ENCODE measurements around the gene MAOB. TPM values are rescaled to one million over a fixed set of nuclear protein-coding genes. Genes with fewer than 3 reads are reported as not detected.
A peak's percentile ranks its signal among the peaks of the same experiment; 100 is the strongest.

Gene MAOB
- total and polyA plus RNA-seq, 2 experiments from 2014 or later, result 1.2 to 2.6 TPM

DNA sequence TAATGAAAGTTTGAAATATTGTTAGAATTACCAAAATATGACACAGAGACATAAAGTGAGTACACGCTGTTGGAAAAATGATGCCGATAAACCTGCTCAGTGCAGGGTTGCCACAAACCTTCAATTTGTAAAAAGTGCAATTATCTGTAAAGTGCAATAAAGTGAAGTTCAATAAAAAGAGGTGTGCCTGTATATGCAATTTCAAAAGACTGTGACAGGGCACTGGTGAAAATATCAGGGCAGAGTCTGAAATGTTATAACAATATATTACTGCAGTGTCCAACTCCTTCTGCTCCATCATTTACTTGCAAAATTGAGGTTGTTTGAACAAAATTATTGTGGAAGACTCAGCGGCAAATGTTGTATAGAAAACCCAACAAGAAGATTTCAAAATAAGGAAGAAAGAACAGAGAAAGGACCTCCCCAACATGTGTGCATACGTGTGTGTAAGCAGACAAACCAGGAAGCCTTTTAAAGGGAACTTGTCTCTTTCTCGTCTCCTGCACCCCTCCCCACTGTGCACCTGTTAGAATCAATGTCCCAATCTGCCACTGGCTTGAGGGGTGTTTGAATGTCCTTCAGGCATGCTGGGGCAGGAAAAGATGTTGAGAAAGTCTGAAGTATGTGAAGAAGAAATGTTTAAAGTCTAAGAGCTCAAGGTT is 96.2 kb downstream of the MAOB start:
- TF ChIP-seq, protein P1, sequence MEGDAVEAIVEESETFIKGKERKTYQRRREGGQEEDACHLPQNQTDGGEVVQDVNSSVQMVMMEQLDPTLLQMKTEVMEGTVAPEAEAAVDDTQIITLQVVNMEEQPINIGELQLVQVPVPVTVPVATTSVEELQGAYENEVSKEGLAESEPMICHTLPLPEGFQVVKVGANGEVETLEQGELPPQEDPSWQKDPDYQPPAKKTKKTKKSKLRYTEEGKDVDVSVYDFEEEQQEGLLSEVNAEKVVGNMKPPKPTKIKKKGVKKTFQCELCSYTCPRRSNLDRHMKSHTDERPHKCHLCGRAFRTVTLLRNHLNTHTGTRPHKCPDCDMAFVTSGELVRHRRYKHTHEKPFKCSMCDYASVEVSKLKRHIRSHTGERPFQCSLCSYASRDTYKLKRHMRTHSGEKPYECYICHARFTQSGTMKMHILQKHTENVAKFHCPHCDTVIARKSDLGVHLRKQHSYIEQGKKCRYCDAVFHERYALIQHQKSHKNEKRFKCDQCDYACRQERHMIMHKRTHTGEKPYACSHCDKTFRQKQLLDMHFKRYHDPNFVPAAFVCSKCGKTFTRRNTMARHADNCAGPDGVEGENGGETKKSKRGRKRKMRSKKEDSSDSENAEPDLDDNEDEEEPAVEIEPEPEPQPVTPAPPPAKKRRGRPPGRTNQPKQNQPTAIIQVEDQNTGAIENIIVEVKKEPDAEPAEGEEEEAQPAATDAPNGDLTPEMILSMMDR (IDR thresholded peaks at IDR 0.05; ENCODE audit: low read depth, low read length), result no peak
- no peaks in the 10 kb centered on the region for H3K27me3 ChIP-seq
- no peak overlapping the region for H3K27ac ChIP-seq
- no peak overlapping the region for H3K4me3 ChIP-seq
- no peaks in the 10 kb centered on the region for H3K4me1 ChIP-seq (ENCODE audit: low read depth)
- no peaks in the 10 kb centered on the region for H3K9me3 ChIP-seq (ENCODE audit: low read depth)
- no peak for DNase-seq (ENCODE audit: low read depth in 1 of 2, low spot score in 1 of 2)
- H3K36me3 ChIP-seq, result no peaks in the 10 kb centered on the region

DNA sequence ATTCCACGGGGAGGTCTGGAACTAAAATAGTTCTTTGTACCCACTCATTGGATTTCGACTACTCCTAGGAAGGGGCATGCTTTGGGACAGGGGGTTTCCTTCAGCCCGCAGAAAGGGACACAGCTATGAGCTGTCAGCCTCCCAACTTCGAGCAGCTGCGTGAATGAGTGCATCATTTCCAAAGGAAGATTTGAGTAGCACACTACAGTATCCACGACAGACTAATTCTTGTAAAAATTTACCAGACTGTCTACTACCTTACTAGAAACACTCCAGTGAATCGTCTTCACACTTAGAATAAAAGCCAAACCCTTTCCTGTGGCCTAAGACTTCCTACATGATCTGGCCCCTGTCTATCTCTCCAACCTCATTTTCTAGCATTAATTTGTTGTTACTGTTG is 124.2 kb downstream of the MAOB start:
- H3K4me3 ChIP-seq, result no peak overlapping the region
- no peaks in the 10 kb centered on the region for H3K27me3 ChIP-seq
- no peaks in the 10 kb centered on the region for H3K9me3 ChIP-seq (ENCODE audit: low read depth)
- TF ChIP-seq, protein P1 (IDR thresholded peaks at IDR 0.05; ENCODE audit: low read depth, low read length), result no peak
- H3K27ac ChIP-seq, result no peak overlapping the region
- no peaks in the 10 kb centered on the region for H3K4me1 ChIP-seq (ENCODE audit: low read depth)
- DNase-seq (ENCODE audit: low read depth in 1 of 2, low spot score in 1 of 2), result no peak
- no peaks in the 10 kb centered on the region for H3K36me3 ChIP-seq

DNA sequence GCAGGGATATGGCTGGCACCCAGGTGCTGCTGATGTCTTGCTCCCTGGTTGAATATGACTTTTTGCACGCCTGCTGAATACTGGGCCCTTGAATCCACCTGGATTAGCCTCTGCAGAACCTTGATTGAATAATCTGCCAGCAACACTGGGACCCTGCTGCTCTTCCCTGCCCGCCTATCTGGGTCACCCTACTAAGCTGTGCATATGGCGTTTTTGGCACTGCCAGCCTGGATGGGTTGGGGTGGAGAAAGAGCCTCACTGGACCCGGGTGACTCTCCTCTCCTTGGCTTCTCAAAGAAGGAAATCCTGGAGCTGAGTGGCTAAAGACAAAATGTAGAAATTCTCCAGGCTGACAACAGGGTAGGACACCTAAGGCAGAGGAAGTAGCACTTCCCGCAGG is 126.2 kb downstream of the MAOB start:
- Histone ChIP-seq H3K4me3 (no peak overlapping the region), H3K9me3 (ENCODE audit: low read depth) (no peaks in the 10 kb centered on the region), H3K4me1 (ENCODE audit: low read depth) (no peaks in the 10 kb centered on the region), H3K27ac (no peak overlapping the region), H3K36me3 (no peaks in the 10 kb centered on the region), H3K27me3 (no peaks in the 10 kb centered on the region)
- DNase-seq (ENCODE audit: low read depth in 1 of 2, low spot score in 1 of 2), result no peak
- TF ChIP-seq, protein P1 (IDR thresholded peaks at IDR 0.05; ENCODE audit: low read depth, low read length), result no peak

DNA sequence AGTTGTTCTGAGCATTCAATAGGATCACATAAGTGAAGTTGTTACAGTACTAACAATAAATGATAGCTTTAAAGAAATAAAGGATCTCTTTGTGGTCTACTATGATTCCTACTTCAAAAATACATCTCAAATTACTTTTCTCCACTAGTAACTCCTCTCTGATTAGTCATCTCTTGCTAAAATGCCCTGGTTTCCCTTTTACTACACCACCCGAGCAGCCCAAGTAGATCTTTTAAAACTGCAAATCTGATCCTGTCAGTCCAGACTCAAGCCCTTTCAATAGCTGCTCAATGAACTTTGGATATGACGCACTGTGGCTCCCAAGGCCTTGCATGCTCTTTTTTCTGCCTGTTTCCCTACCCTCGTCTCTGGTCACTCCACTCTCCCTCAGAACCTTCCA is 128.6 kb downstream of the MAOB start:
- H3K27ac ChIP-seq, result no peak overlapping the region
- no peak overlapping the region for H3K4me3 ChIP-seq
- no peak for DNase-seq (ENCODE audit: low read depth in 1 of 2, low spot score in 1 of 2)
- no peaks in the 10 kb centered on the region for H3K36me3 ChIP-seq
- TF ChIP-seq, protein P1 (IDR thresholded peaks at IDR 0.05; ENCODE audit: low read depth, low read length), result no peak
- H3K27me3 ChIP-seq, result no peaks in the 10 kb centered on the region
- no peaks in the 10 kb centered on the region for H3K9me3 ChIP-seq (ENCODE audit: low read depth)
- no peaks in the 10 kb centered on the region for H3K4me1 ChIP-seq (ENCODE audit: low read depth)

DNA sequence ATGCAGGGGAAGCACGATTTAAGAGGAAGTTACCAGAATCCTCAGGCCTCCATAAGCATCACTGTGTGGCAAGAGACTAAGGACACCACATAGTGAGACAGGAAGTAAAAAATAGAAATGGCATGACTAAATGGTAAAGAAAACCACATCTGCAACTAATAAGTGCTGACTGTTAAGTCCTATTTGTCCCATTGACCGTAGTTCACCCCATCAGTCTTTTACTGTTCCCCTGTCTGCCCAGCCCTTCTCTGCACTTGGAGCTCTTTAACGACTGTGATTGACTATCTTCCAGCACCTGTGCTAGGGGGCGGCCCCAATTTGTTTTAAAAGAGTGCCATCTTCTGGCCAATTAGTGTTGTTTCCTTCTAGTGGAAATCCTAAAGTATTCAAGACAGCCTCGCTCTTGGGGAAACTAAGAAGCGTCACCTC is 132.0 kb downstream of the MAOB start:
- no peaks in the 10 kb centered on the region for H3K9me3 ChIP-seq (ENCODE audit: low read depth)
- no peak overlapping the region for H3K27ac ChIP-seq
- H3K36me3 ChIP-seq, result no peaks in the 10 kb centered on the region
- peak; percentile 67 to 76 for DNase-seq (ENCODE audit: low read depth in 1 of 2, low spot score in 1 of 2)
- no peaks in the 10 kb centered on the region for H3K4me1 ChIP-seq (ENCODE audit: low read depth)
- no peak overlapping the region for H3K4me3 ChIP-seq
- no peaks in the 10 kb centered on the region for H3K27me3 ChIP-seq
- TF ChIP-seq, protein P1 (IDR thresholded peaks at IDR 0.05; ENCODE audit: low read depth, low read length), result peak; percentile 45
